Choroid plexus epithelial cell (primary cell): Measurements from ENCODE around the gene DAB1.
A peak's percentile ranks its signal among the peaks of the same experiment; 100 is the strongest.

Experiments
- DNase-seq: peaks from one replicate; pipeline ENCODE4 v3.0.0-alpha.2; 2010; ENCODE audit warnings: low read depth
- H3K4me3 ChIP-seq: 2 replicates; pipeline ENCODE4 v1.5.1; 2011; ENCODE audit warnings: low read depth, mild to moderate bottlenecking, control low read depth, low read length, moderate library complexity
- TF ChIP-seq, protein P1 (sequence below): conservative IDR thresholded peaks from 2 replicates; pipeline ENCODE4 v1.5.1; 2011; ENCODE audit warnings: low read depth, mild to moderate bottlenecking, control low read depth, inconsistent platforms, low read length, moderate library complexity

The DAB1 gene

DNA sequence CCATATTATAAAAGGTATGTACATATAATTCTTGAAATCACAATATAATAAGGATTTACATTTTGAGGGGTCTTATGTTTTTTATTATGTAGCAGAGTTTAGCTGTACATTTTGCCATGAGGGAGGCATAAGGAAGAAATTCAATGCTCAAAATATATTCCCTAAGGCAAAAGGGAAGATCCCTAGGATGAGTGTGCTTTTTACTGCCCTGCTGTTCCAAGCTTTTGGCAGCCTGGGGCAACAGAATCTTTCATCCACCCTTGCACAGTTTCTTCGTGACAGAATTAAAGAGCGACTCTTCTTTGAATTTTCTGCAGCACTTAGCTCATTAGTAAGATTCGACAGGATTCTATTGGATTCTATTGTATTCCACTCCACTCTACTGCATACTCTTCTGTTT lies 39.5 kb upstream of the DAB1 start:
- no peak overlapping the region for H3K4me3 ChIP-seq
- no peak for DNase-seq
- TF ChIP-seq, protein P1, sequence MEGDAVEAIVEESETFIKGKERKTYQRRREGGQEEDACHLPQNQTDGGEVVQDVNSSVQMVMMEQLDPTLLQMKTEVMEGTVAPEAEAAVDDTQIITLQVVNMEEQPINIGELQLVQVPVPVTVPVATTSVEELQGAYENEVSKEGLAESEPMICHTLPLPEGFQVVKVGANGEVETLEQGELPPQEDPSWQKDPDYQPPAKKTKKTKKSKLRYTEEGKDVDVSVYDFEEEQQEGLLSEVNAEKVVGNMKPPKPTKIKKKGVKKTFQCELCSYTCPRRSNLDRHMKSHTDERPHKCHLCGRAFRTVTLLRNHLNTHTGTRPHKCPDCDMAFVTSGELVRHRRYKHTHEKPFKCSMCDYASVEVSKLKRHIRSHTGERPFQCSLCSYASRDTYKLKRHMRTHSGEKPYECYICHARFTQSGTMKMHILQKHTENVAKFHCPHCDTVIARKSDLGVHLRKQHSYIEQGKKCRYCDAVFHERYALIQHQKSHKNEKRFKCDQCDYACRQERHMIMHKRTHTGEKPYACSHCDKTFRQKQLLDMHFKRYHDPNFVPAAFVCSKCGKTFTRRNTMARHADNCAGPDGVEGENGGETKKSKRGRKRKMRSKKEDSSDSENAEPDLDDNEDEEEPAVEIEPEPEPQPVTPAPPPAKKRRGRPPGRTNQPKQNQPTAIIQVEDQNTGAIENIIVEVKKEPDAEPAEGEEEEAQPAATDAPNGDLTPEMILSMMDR: no peak

DNA sequence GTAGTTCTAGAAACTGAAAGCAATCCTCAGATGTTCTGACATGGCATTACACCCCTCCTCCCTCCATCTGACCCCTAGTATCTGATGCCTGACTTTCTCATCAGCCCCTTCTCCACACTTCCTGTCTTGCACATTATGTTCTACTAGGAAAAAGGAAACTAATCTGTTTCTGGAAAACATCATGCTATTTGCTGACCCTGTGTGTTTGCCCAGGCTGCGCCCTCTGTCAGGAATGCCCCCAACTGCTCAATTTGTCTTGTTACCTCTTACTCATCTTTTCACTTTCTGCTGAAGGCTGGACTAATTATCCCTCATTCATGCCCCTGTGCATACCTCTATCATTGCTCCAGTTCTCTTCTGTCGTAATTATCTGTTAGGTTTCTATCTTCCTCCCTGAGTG lies 37.5 kb upstream of the DAB1 start:
- TF ChIP-seq, protein P1: peak; percentile 3
- no peak overlapping the region for H3K4me3 ChIP-seq
- DNase-seq: peak; percentile 48

DNA sequence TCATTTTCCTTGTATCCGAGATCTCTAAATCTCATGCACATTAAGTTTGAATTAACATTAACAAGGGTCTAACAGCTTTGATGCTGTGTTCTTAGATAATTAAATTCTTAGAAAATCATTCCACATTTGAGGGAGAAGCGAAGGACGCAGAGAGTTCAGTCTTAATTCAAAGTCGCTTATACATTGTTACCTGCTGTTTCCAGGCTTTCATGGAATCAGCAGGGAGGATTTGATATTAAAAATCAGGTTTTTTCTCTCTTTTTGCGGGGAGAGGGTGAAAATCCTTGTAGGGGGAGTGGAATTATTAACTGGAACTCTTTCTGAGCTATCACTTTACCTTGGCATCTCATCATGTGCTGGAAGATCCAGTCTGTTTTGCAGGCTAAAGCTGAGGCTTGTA lies 27.7 kb upstream of the DAB1 start:
- H3K4me3 ChIP-seq: no peak overlapping the region
- no peak for DNase-seq
- TF ChIP-seq, protein P1: no peak

DNA sequence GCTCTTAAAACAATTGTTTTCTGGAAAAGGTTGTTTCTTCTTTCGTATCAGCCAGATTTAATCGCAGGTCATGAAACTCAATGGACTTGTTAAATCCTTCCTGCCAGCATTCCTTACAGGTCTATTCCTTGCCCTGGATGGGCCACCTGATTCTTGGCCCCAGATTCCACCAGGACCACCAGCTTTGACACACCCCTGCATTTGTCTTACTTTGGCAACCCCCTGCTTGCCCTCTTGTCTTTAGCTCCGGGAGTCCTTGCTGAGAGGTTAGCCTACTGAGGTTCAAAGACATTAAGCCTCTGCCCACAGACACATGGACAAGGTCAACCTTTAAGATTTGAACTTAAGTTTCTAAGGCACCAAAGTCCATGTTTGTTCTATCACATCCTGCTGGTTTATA lies 27.1 kb upstream of the DAB1 start:
- no peak overlapping the region for H3K4me3 ChIP-seq
- DNase-seq: no peak
- TF ChIP-seq, protein P1: no peak

DNA sequence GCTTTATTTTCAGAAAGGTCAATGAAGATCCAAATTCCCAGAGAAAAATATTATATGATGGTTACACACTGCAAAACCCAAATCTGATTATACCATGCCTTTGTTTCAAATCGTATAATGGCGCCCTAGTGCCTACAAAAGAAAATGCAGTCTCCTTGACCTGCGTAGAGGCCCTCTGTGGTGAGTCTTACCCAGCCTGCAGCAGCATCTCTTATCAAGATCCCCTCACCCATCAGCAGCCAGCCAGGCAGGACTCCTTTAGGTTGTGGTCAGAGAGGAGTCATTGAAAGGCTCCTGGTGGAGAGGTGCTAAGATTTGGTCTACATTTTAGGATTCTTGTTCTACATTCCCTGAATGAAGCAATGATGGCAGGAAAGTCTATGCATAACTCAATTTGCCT lies 23.7 kb upstream of the DAB1 start:
- DNase-seq: no peak
- H3K4me3 ChIP-seq: no peak overlapping the region
- TF ChIP-seq, protein P1: no peak

DNA sequence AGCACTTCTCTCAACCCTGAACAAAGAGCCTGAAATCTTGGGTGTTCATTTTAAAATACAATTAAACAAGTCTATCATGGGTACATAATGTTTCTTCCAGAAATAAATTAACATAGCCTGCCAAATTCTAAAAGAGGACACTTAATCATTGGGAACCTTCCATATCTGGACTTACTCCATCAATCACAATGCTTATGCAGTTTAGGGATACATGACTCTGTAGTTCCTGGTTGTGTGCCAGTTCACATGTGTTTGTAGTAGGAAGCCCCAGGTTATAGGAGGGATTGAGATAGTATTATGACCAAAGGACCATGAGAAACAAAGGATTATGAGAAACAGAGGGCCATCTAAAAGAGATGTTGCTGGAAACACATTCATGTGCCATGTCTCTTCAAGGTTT lies 19.1 kb upstream of the DAB1 start:
- H3K4me3 ChIP-seq: no peak overlapping the region
- TF ChIP-seq, protein P1: no peak

DNA sequence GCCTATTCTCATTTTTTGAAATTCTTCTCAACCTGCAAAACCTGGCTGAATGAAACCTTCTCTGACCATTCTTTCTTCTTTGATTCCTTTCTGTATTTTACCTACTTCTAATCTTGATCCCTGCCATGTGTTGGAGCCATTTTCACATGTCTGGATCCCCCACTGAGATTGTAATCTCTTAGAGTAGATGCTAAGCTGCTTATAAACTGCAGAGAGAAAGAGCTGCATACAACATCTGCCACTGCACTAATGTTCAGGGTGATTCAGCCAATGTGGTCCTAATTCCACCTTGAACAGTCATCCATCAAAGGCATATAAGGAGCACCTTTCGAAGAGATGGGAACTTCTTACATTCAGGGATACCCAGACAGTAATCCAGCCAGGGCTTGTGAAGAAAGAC lies 16.2 kb upstream of the DAB1 start:
- TF ChIP-seq, protein P1: no peak
- no peak for DNase-seq
- no peak overlapping the region for H3K4me3 ChIP-seq

More for the DNA sequence above, 19.1 kb upstream of the DAB1 start:
- DNase-seq: no peak
